ENCODE measurements around the gene FYTTD1.

The FYTTD1 gene

GRCh38 chr3:197791892-197792647 is 42.4 kb downstream of the FYTTD1 start:
- Histone ChIP-seq H3K79me2 (ENCODE audit: insufficient read depth, low read length) (peaks cover 55% of the 10 kb centered on the region), H2AFZ (ENCODE audit: low read length) (peak overlapping the region; percentile 85), H3K36me3 (ENCODE audit: insufficient read depth, low read length) (no peaks in the 10 kb centered on the region), H3K9me2 (replicated peaks; ENCODE audit: low read depth, low read length) (no peaks in the 10 kb centered on the region), H3K4me3 (ENCODE audit: low read length, poor library complexity, severe bottlenecking) (peak overlapping the region; percentile 88), H3K27me3 (ENCODE audit: insufficient read depth, low read length, poor library complexity, severe bottlenecking) (no peaks in the 10 kb centered on the region), H3K4me2 (ENCODE audit: low read depth, low read length, poor library complexity, severe bottlenecking) (peak overlapping the region; percentile 75), H3K9me3 (ENCODE audit: insufficient read depth, low read depth, low read length) (no peaks in the 10 kb centered on the region), H3F3A (ENCODE audit: low read depth) (no peaks in the 10 kb centered on the region), H3K9ac (ENCODE audit: low read depth, low read length, poor library complexity, severe bottlenecking) (peak overlapping the region; percentile 87), H3K4me1 (ENCODE audit: insufficient read depth, low read length, poor library complexity, severe bottlenecking) (peaks cover 34% of the 10 kb centered on the region), H4K20me1 (ENCODE audit: insufficient read depth, low read length, poor library complexity, severe bottlenecking) (peaks cover 12% of the 10 kb centered on the region)
- TF ChIP-seq CTCF (conservative IDR thresholded peaks at IDR 0.05; ENCODE audit: low read length) (no peak), EZH2phosphoT487 (IDR thresholded peaks at IDR 0.05; ENCODE audit: borderline replicate concordance) (no peak)

DNA sequence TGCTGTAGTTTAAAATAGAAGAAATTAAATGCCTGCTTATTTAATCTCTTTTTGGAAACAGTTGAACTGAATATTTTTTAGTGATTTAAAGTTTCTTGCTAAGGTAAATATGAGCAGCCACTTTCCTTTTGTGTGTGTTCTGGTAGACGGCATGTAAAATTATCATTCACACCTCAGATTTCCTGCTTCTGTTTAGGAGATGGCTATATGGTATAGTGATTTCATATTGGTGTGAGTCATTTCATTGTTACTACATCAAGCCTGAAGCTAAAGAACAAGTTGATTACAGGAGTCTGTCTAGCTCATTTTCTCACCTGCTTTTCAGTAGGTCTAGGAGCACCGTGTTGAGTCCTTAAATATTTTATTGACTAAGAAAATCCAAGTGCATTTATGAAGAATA is 43.6 kb downstream of the FYTTD1 start:
- H3K9me3 ChIP-seq (ENCODE audit: insufficient read depth, low read depth, low read length), result no peaks in the 10 kb centered on the region
- H3K9me2 ChIP-seq (replicated peaks; ENCODE audit: low read depth, low read length), result no peaks in the 10 kb centered on the region
- H3K4me2 ChIP-seq (ENCODE audit: low read depth, low read length, poor library complexity, severe bottlenecking), result peak overlapping the region; percentile 72
- no peaks in the 10 kb centered on the region for H3K27me3 ChIP-seq (ENCODE audit: insufficient read depth, low read length, poor library complexity, severe bottlenecking)
- no peaks in the 10 kb centered on the region for H3K36me3 ChIP-seq (ENCODE audit: insufficient read depth, low read length)
- H3K4me1 ChIP-seq (ENCODE audit: insufficient read depth, low read length, poor library complexity, severe bottlenecking), result peaks cover 39% of the 10 kb centered on the region
- TF ChIP-seq EZH2phosphoT487 (IDR thresholded peaks at IDR 0.05; ENCODE audit: borderline replicate concordance) (no peak), CTCF (conservative IDR thresholded peaks at IDR 0.05; ENCODE audit: low read length) (no peak)
- H3K4me3 ChIP-seq (ENCODE audit: low read length, poor library complexity, severe bottlenecking), result peak overlapping the region; percentile 65
- H3K9ac ChIP-seq (ENCODE audit: low read depth, low read length, poor library complexity, severe bottlenecking), result peak overlapping the region; percentile 25
- no peaks in the 10 kb centered on the region for H3F3A ChIP-seq (ENCODE audit: low read depth)
- H3K79me2 ChIP-seq (ENCODE audit: insufficient read depth, low read length), result peaks cover 66% of the 10 kb centered on the region
- peaks cover 12% of the 10 kb centered on the region for H4K20me1 ChIP-seq (ENCODE audit: insufficient read depth, low read length, poor library complexity, severe bottlenecking)
- H2AFZ ChIP-seq (ENCODE audit: low read length), result no peak overlapping the region

DNA sequence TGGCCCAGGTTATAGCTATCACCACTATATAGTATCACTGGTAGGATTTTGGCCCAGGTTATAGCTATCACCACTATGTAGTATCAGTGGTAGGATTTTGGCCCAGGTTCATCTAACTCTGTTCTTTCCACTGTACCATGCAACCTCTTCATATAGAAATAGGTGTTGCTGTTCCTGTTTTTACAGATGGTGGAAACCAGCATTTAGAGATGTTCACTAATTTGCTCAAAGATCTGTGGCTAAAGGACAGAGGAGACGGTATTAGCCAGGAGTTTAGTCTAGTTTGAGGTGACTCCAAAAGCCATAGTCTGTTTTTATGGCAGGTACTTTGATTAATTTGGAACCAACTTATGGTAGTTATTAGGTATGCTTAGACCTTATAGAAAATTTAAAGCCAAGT is 44.4 kb downstream of the FYTTD1 start:
- peaks cover 75% of the 10 kb centered on the region for H3K79me2 ChIP-seq (ENCODE audit: insufficient read depth, low read length)
- no peaks in the 10 kb centered on the region for H3K36me3 ChIP-seq (ENCODE audit: insufficient read depth, low read length)
- peak overlapping the region; percentile 65 for H3K4me3 ChIP-seq (ENCODE audit: low read length, poor library complexity, severe bottlenecking)
- peak overlapping the region; percentile 72 for H3K4me2 ChIP-seq (ENCODE audit: low read depth, low read length, poor library complexity, severe bottlenecking)
- H3K9me3 ChIP-seq (ENCODE audit: insufficient read depth, low read depth, low read length), result no peaks in the 10 kb centered on the region
- no peaks in the 10 kb centered on the region for H3F3A ChIP-seq (ENCODE audit: low read depth)
- TF ChIP-seq EZH2phosphoT487 (IDR thresholded peaks at IDR 0.05; ENCODE audit: borderline replicate concordance) (no peak), CTCF (conservative IDR thresholded peaks at IDR 0.05; ENCODE audit: low read length) (no peak)
- H4K20me1 ChIP-seq (ENCODE audit: insufficient read depth, low read length, poor library complexity, severe bottlenecking), result peaks cover 12% of the 10 kb centered on the region
- H3K4me1 ChIP-seq (ENCODE audit: insufficient read depth, low read length, poor library complexity, severe bottlenecking), result peaks cover 47% of the 10 kb centered on the region
- H3K27me3 ChIP-seq (ENCODE audit: insufficient read depth, low read length, poor library complexity, severe bottlenecking), result no peaks in the 10 kb centered on the region
- H3K9ac ChIP-seq (ENCODE audit: low read depth, low read length, poor library complexity, severe bottlenecking), result no peak overlapping the region
- H2AFZ ChIP-seq (ENCODE audit: low read length), result no peak overlapping the region
- H3K9me2 ChIP-seq (replicated peaks; ENCODE audit: low read depth, low read length), result no peaks in the 10 kb centered on the region

Data from Loucy (cell line).